GM15510 (cell line): ENCODE measurements around the gene GPER1.

Source experiments
- POLR2A ChIP-seq: IDR thresholded peaks from 3 replicates; pipeline ENCODE4 v1.6.1; 2011; ENCODE audit warnings: borderline replicate concordance; ENCODE audit not compliant: insufficient read length; ENCODE audit errors: extremely low read depth

Gene GPER1

DNA sequence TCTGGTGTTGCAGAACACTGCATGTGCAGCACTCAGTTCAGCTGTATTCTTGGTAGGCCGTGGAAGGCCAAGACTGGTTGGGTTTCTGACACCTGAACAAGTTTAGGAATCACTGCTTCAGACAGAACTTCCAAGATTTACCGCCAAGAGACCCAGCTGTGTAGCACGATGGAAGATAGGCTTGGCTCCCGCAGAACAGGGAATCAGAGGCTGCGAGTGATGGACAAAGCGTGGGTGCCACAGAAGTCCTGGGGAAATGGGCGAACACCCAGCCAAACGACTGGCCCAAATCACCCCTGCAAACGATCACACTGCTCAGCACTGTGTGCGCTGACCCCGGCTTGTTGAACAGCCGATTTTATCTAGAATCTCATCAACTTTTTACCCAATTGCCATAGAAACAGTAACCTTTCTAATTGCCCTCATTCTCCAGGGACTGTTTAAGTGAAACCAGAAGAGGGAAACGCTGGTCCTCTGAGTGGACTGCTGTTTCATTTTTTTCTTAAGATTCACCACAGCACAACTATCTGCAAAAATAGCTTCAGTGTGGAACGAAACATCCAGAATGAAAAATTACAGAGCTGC, 54.2 kb downstream of the GPER1 start:
- no peak for TF ChIP-seq POLR2A
